Panc1 (cell line): ENCODE results near the gene RRM1.

Experiments
- CTCF ChIP-seq: fragments of 450-650 bp; IDR thresholded peaks from 2 replicates; pipeline ENCODE4 v1.5.1; 2017; ENCODE audit warnings: mild to moderate bottlenecking
- POLR2AphosphoS5 ChIP-seq: IDR thresholded peaks from 2 replicates; pipeline ENCODE4 v1.6.1; 2012; ENCODE audit warnings: mild to moderate bottlenecking, low read depth, low read length, moderate library complexity
- SIN3A ChIP-seq: IDR thresholded peaks from 2 replicates; pipeline ENCODE4 v1.6.1; 2012; ENCODE audit warnings: low read depth, mild to moderate bottlenecking, low read length, moderate library complexity, borderline replicate concordance; ENCODE audit not compliant: insufficient read depth
- TCF7L2 ChIP-seq: IDR thresholded peaks from 2 replicates; pipeline ENCODE4 v1.6.1; 2011; ENCODE audit warnings: mild to moderate bottlenecking, low read depth, low read length, inconsistent platforms

GRCh38 chr11:4063348-4063747 is 31.3 kb upstream of the RRM1 start:
- no peak for TF ChIP-seq CTCF
- no peak for TF ChIP-seq POLR2AphosphoS5
- no peak for TF ChIP-seq TCF7L2
- no peak for TF ChIP-seq SIN3A
